HG02623 (cell line): Measurements from ENCODE around the gene ZNF497.
"Not testable (repeated sequence)": the region's sequence is repeated elsewhere in the genome, so short reads cannot be mapped to it uniquely, and the experiment has no call there.

ENCODE experiments used
- ATAC-seq: cut with Tn5 transposase; IDR thresholded peaks from one replicate; pipeline ENCODE4 v1.9.1; 2021; ENCODE audit warnings: moderate library complexity; ENCODE audit not compliant: unreplicated experiment

The ZNF497 gene

DNA sequence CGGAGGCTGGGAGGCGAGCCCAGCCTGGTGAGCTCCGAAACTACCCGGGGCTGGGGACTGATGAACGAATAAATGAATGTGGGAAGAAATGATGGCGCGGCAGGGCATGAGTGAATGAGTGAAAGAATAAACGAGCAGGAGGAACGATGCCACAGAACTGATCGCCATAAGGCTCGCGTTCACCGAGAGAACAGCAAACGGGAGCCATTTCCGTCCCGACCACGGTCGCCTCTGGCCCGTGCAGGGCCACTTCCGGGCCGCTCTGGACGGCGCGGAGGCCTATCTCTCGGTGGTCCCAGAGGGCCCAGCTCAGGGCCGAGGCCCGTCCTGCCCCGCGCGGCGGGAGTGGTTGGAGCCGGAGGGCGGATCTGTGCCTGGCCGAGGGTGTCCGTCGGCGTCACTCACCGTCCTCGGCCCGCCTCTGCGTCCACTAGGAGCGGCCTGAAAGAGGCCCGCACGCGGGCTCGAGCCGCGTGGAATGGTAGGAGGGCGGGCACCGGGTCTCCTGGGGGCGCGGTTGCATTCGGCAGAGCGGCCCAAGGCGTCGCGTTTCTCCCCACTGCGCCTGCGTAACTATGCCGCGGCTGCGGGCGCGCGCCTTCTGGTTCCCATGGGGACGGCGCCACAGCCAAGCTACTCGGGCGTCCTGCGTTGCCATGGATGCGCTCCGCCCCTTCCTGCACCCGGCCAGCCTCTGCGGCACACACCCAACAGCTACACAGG is at the start of gene ZNF497:
TSS of gene ZNF497 (minus strand) at position 480 of the 723 bp plus-strand sequence. CDS start 5,116 bp downstream, outside the sequence.
- ATAC-seq, result peak; percentile 83

DNA sequence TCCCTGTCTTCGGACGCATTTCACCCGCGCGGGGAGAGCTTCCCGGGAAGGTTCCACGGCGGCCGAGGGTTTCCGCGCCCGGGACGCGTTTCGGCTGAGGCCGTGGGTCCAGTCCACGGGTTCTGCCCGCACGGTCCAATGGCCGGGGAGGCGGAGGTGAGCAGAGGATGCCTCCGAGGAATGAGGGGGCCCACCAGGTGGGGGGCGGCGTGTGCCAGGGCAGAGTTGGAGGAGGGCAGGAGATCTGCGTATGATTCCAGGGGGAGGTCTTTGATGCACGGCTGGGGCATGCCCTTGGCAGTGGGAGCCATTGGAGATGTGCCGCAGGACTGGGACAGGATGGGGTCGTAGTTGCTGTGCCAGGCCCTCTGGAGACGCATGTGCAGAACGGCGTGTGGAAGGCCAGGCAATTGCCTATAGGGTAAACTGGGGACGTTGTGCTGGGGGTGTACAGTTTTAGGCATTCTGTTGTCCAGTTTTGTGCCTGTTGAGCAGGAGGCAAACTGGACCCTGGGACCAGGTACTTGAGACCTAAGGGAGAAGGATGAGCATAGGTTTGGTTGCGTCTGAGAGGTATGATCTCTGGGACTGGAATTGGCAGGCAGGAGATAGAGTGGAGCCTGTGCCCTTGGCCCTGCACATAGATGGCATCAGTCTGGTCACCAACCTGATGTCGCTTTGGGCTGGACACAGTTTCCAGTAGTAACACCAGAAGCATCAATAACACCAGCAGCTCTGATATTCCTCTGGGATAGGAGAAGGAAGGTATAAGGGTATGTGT is 46.6 kb upstream of the ZNF497 start:
- no peak for ATAC-seq

DNA sequence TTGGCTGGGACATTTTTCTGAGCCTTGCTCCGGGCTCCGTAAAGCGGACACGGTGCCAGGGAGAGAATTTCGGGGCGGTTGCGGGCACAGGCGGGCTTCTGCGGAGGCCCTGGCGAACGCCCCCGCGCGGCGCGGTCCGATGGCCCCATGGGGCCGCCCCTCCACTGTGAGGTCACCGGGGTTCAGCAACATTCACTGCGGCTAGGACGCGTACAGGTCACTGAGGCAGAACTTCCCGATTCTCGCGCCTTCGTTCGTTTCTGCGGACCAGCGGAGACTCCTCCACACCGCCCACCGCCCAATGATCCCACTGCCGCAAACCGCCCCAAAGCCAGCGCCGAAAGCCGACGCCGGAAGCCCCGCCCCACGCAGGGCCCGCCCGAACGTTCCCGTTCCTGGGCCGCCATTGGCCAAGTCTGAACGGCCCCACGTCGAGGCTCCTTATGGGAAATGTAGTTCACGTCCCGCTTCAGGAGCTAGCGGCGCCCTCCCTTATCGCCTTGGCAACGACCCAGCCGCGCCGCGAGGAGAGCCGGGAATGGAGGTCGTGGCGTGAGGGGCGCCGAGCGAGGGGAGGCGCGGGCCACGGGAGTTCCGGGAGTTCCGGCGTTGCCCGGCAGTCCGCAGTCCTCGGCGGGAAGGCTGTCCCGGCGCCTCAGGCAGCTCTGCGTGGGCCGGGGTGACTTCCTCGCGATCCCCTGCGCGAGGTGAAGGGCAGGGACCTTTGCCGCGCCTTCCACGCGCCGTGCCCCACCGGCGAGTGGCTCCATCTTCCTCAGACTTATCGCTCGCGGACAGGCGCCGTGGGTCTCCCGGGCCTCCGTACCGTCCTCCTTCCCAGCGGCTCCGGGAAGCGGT is 45.8 kb upstream of the ZNF497 start, which contains the start of gene ZNF584:
TSS of gene ZNF584 (plus strand) at position 498 of the 858 bp plus-strand sequence. CDS start 499 bp downstream, outside the sequence.
- peak; percentile 93 for ATAC-seq

DNA sequence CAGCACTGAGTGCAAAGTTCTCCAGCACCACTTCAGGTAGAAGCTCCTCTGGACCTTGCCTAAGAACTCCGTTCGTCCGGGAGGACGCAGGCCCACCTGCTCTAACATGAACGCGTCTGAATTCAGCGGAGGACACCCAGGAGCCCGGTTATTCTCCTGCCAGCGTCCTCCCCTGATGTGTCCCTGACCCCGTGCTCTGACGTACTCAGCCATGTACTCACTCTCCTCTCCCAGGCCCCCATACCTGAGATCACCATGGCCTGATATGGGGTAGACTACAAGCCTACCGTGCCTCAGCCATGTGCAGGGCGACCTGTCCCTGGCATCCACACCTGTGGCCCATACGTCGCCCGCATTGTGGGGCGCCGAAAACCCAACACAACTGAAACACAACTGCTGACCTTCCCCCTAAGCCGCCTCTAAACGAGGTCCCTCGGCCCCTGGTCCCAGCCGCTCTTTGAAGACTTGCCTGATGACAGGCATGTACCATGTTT is 45.2 kb upstream of the ZNF497 start:
- ATAC-seq, result no peak

DNA sequence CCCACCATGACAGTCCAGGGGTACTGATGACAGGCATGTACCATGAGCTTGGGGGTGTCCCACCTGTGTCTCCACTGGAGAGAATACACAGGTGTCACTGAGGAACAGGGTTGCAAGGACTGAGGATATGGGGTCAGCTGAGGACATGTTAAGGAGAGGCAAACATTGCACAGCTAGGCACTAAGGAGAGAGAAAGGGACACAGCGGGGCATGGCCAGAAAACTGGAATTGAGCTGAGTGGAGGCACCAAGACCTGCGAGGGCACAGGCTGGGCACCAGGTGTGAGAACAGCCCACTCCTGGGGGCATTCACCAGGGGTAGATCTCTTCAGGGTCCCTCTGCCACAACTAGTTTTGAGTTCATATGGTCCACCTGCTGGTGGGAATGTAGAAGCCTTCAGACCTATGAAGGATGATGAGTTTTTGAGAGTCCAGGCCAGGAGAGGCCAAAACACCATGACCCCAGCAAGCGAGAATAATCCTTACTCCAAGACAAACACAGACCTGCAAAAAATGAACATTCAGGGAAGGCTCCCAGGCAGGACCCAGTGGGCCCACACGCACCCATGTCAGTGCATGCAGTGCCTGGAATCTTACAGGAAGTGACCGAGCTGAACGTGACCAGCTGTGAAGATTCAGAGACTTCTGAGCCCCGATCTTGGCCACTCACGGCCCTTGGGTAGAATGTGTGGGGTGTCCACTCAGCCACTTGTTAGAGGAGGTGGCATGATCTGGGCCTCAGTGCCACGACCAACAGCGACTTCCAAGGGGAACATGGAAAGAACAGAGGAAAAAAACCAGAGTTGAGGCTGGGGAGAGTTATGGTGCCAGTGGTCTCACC is 44.5 kb upstream of the ZNF497 start:
- ATAC-seq, result no peak

DNA sequence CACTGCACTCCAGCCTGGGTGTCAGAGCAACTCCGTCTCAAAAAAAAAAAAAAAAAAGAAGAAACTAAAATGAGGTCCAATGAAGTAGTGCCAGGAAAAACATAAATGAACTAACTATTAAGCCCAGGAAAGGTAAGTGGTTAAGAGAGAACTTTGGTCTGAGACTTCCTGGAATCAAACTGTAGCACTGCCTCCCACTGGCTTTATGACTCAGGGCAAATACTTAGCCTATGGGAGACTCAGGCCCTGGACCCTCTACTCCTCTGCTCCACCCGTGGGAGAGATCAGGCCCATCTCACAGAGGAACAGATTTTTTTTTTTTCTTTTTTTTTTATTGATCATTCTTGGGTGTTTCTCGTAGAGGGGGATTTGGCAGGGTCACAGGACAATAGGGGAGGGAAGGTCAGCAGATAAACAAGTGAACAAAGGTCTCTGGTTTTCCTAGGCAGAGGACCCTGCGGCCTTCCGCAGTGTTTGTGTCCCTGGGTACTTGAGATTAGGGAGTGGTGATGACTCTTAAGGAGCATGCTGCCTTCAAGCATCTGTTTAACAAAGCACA is 41.4 kb upstream of the ZNF497 start:
- ATAC-seq, result not testable (repeated sequence)

DNA sequence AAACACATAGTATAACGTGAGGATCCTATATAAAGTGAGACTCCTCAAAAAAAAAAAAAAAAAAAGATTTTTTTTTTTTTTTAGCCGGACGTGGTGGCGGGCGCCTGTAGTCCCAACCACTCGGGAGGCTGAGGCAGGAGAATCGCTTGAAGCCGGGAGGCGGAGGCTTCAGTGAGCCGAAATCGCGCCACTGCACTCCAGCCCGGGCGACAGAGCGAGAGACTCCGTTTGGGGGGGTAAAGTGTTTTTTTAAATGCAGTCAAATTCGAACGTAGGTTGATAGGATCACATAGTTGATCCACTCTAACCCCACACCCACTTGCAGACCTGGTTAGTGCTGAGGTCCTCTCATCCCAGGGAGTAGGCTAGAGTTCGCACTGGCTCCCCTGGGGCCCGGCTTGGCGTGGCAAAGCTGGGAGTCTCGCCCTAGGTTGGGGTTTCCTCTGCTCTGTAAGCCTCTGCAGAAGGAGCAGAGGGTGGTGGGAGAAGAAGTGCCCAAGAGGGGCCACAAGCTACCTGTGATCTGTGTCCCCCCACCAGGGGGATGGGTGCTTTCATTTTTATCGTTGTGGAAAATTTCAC is 39.4 kb upstream of the ZNF497 start:
- ATAC-seq, result no peak

DNA sequence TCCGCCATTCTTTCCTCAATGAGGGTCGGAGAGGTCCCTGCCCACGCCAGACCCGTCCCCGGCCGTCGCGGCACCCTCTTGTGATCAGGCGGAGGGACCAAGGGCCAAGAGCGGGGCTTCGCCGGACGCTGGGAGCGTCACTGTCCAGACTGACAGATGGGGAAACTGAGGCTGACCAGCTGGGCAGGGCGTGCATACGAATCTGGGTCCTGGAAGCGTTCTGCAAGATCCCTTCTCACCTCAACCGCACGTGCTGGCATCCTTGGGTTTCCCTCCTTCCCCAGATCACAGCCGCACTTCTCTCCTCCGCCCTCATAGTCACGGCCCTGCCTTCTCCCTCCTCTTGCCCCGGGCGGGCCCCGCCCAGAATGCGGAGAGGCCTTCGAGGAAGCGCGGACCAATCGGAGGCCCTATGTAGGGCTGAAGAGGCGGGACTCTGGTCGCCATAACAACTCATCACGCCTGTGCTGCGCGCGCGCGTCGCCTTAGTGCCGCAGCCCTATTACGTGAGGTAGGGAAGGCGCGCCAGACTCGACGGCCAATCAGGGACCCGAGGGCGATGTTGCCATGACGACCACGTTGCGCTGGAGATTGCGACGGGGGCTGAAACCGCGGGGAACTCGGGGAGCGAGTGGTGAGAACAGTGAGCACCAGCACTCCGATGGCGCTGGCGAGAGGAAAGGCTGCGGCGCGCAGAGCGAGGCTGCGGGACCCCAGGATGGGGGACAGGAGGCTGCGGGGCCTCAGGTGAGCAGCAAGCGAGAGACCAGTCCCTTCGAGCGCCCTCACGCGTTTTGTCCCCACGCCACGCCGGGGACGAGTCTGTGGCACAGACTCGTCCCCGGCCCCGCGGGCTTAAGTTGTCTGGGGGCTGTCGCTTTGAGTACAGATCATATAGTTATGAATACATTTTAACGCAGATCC is 38.6 kb upstream of the ZNF497 start:
- peak; percentile 95 for ATAC-seq

DNA sequence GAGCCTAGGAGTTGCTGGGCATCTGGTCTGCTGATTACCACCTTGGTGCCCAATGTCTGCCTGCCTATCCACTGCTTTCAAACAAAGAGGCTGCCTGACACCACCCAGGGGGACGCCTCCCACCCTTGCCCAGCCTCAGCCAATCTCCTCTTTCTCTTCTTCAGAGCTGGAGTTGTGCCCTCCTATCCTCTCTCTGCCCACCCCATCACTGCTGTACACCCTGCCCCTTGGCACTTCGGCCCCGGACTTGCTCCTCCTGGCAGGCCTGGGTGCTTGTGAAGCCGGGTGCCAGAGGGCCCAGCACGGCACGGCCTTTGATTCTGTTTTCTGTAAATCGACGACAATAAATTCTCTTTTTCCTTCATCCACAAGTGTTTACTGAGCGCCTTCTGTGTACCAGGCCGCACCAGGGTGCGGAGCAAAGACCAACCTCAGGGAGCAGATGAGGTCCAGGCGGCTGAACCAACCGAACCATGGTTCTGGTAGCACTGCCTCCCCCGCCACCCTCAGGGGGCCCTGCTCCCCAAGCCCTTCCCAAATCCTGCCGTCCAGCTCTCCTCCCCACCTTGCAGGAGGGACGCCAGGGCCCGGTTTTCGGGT is 37.9 kb upstream of the ZNF497 start:
- no peak for ATAC-seq

DNA sequence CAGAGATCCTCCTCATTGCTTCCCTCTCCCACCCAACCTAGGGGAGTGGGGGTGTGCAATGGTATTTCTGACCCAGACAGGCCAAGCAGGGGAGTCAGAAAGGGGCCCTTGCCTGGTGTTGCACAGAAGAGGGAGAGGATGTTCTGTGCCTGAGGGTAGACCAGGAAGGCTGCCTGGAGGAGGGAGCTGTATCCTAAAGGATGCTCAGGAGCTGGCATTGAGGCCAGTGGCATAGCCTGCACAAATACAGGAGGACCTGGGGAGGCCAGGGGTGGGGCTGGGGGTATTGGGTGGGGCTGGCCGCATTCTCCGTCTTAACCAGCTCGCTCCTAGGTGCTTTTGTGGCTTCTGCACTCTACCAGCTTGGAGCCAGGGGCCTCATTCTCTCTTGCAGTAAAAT is 37.4 kb upstream of the ZNF497 start:
- ATAC-seq, result no peak

DNA sequence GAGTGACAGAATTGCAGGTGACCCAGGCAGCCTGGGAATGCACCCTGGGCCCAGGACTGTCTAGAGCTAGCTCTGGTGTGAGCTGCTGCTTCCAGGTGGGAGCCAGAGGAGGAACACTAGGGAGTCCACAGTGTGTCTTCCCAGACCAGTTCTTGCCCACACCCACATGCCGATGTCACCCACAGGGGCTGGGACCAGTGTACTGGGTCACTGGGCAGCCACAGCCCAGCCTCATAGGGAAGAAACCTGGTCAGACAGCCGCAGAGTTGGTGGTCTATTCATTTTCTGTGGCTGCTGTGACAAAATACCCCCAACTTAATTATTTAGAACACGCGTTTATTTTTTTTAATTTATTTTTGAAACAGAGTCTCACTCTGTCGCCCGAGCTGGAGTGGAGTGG is 36.0 kb upstream of the ZNF497 start:
- no peak for ATAC-seq

DNA sequence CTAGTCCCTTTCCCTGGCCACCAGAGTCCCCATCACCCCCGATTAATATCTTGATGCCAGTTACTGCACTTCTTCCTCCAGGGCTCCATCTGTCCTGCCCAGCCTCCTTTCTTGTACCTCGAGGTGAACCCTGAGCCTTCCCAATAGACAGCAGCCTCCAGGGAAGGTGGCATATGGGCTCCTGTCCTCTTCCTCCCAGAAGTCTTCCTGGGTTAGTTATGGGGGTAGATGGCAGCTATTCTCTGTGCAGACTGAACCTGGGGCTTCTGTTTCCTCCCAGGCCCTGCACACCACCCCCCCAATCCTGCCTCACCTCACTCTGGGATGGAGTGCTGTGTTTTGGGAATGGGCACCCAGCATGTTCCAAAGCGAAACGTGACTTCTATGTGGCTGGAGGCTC is 35.5 kb upstream of the ZNF497 start:
- ATAC-seq, result no peak

DNA sequence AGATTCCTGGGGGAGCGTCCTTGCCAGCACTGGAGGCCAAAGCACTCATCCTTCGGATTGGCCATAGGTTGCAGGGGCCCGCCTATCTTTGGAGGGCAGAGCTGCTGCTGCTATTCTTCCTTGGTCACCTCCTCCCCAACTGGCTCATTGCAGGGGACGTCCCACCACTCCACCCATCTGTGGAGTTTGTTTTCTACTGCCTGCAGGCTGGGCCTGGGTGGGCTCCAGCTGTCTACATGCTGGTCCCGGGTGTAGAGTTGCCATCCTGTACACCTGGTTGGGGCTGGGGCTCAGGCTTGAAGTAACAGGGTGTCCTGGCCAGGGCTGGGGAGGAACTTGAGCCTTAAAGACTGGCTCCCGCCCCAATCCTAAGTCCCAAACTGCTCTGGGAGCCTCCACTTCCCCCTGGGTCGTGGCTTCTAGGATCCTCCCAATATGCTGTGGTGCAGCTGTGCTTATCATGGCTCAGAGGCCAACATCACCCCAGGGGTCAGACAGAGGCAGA is 35.0 kb upstream of the ZNF497 start:
- no peak for ATAC-seq

DNA sequence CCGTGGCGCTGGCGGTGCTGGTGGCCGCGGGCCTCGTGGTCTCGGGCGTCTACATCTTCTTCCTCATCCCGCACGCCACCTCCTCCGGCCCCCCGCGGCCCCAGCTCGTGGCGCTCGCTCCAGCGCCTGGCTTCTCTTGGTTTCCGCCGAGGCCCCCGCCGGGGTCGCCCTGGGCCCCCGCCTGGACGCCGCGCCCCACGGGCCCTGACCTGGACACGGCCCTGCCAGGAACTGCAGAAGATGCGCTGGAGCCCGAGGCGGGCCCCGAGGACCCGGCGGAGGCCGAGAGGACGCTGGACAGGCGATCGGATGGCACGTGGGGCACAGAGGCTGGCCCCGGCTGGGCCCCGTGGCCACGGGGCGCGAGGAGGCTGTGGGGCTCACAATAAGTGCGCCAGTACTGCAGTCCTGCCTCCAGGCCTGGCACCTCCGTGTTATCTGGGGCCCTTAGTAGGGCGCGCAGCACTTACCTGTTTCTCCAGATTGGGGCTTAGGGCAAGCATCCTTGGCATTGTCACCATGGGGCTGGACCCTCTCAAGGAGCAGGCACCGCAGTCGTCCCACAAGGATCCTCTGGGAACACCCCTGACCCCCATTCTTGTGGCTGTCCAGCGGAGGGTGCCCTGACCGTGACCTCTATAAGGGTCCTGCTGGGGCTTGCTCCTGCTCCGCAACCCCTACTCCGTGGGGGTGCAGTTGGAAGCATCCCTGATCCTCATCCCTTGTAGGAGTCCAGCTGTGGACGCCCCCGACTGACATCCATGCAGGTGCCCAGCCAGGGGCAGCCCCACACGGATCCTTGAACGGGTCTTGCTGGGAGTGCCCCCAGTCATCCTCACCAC is 34.4 kb upstream of the ZNF497 start:
- ATAC-seq, result no peak

DNA sequence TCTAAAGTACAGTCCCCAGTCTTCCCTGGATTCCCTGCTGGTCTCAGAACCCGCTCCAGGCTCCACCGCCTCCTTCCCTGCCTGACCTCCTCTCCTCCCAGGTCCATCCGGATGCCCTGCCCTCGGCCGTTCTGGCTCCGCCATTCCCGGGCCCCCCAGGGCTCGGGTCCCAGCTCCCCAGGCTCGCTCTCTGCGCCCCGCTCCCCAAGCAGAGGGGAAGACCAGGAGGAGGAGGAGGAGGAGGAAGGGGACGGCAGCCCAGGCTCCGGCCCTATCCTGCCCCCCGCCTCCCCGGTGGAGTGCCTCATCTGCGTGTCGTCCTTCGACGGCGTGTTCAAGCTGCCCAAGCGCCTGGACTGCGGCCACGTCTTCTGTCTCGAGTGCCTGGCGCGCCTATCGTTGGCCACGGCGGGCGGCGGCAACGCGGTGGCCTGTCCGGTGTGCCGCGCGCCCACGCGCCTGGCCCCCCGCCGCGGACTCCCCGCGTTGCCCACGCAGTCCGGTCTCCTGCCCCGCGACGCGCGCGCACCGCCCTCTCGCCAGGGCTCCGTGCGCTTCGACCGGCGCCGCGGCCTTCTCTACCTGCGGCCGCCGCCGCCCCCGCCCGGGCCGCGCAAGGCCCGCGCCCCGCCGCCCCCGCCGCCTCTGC is 33.6 kb upstream of the ZNF497 start:
- no peak for ATAC-seq

DNA sequence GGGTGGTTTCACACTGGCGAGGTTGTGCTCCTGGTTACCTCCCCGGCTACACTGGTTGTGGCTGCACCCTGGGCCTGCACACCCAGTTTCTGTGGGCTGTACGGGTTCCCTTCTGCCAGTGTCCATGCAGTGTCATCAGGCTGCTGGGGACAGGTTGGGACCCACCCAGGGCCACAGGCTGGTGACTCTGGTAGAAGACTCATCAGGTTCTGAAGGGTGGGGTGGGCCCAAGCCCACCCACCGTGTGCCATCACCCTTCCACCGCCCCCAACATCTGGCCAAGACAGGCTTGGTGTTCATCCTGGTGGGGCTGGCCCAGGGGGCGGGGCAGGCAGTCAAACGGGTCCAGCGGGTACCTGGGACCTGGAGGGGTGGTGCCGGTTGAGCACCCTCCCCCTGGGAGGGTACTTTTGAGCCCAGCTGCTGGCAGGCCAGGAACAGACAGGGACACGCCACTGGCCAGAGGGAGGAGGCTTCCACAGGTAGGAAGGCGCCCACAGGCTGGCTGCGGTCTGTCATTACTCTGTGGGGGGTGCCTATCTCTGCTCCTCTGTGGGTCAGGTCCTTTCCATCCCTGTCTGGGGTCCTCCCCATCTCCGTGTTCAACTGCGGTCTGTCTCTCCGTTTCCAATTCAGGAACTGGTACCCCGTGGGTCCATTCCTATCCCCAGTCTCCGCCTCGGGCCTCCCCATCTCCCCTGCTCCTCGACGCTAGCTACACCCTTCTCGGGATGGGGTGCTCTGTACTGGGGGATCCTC is 32.8 kb upstream of the ZNF497 start, which contains the start of gene RNF225:
TSS of gene RNF225 (plus strand) at position 437 of the 759 bp plus-strand sequence. CDS start 434 bp downstream, outside the sequence.
- ATAC-seq, result no peak
